ENCODE data around the gene SLIRP. TPM values are rescaled to one million over a fixed set of nuclear protein-coding genes. Genes with fewer than 3 reads are reported as not detected.
"Not testable (repeated sequence)": the region's sequence is repeated elsewhere in the genome, so short reads cannot be mapped to it uniquely, and the experiment has no call there.

SLIRP gene
- total RNA-seq (10 to 100 TPM; 32.2 to 45.8 (median 40.3) TPM), total RNA-seq (13.6 to 86.1 (median 24.8) reads per million in 29 experiments)
- total RNA-seq (2013), result 66.8 TPM

GRCh38 chr14:77707724-77708408 is at the start of gene SLIRP, which contains the start of gene ALKBH1:
TSS of gene SLIRP (plus strand) at chr14:77708103. CDS start at chr14:77708112, 9 bp downstream.
TSS of gene ALKBH1 (minus strand) at chr14:77708023. CDS start at chr14:77708004, 19 bp downstream.
- peaks cover 34 to 46% (median 45%) of the 10 kb centered on the region in 3 donors for H3K4me1 Mint-ChIP-seq
- ATAC-seq (replicated peaks in 1 of 4) (peak; percentile 98 to 99 (median 98)), DNase-seq (peak; percentile 72 to 92 (median 86))
- peaks cover 24% of the 10 kb centered on the region for H3K36me3 Mint-ChIP-seq
- peak within 1 kb of the TSS; percentile 90 to 97 (median 96) for H3K4me3 Mint-ChIP-seq
- peak within 1 kb of the TSS; percentile 19 for H3K27ac ChIP-seq (ENCODE audit: low read length)
- no peaks in the 10 kb centered on the region for H3K9me3 ChIP-seq
- H3K27me3 ChIP-seq (replicated peaks in 1 of 2; ENCODE audit: control insufficient read depth in 2 of 2, extremely low read depth in 1 of 2, insufficient read depth in 2 of 2, low read length in 1 of 2), result no peaks in the 10 kb centered on the region
- H3K9me3 Mint-ChIP-seq, result no peaks in the 10 kb centered on the region
- peaks cover 16 to 29% of the 10 kb centered on the region in 2 experiments for H3K4me1 ChIP-seq (ENCODE audit: control insufficient read depth in 1 of 2, extremely low read depth in 1 of 2, insufficient read depth in 2 of 2, low read length in 2 of 2)
- peak within 1 kb of the TSS; percentile 90 to 95 for H3K27ac Mint-ChIP-seq
- peak within 1 kb of the TSS; percentile 80 to 100 for H3K4me3 ChIP-seq (ENCODE audit: control insufficient read depth in 1 of 2, extremely low read depth in 1 of 2, low read length in 1 of 2)
- H3K36me3 ChIP-seq (ENCODE audit: control insufficient read depth in 2 of 2, extremely low read depth in 1 of 2, insufficient read depth in 1 of 2, low read length in 1 of 2), result peaks cover 8 to 37% of the 10 kb centered on the region in 2 donors
- under 1% methylated on average over 49 of the region's 49 CpGs for WGBS (ENCODE audit: insufficient coverage)
- CTCF ChIA-PET, result interaction anchor here (0.5 to 1.8 kb wide), 4 partner anchors 127 to 249 kb away, joined by 3 to 8 read pairs (median 4); no protein-coding TSS in a partner anchor
- H3K27me3 Mint-ChIP-seq, result no peaks in the 10 kb centered on the region
- POLR2A ChIA-PET, result interaction anchor here (0.5 to 0.6 kb wide), 2 partner anchors 15 to 56 kb away, joined by 3 to 4 read pairs; no protein-coding TSS in a partner anchor

- H3K9me3 ChIP-seq, result no peaks in the 10 kb centered on the region
- Mint-ChIP-seq H3K9me3 (no peaks in the 10 kb centered on the region), H3K27me3 (no peaks in the 10 kb centered on the region), H3K36me3 (no peaks in the 10 kb centered on the region), H3K27ac (no peak overlapping the region), H3K4me1 (peaks cover 0 to 4% (median 0%) of the 10 kb centered on the region in 3 donors), H3K4me3 (no peak overlapping the region)
- no peaks in the 10 kb centered on the region for H3K27me3 ChIP-seq (replicated peaks in 1 of 2; ENCODE audit: control insufficient read depth in 2 of 2, extremely low read depth in 1 of 2, insufficient read depth in 2 of 2, low read length in 1 of 2)
- POLR2A ChIA-PET, result no interaction called here
- no peak overlapping the region for H3K4me3 ChIP-seq (ENCODE audit: control insufficient read depth in 1 of 2, extremely low read depth in 1 of 2, low read length in 1 of 2)
- CTCF ChIA-PET, result interaction anchor here in 1 of 2 donors (0.5 kb wide), 1 partner anchor 58 kb away, joined by 3 read pairs; no protein-coding TSS in a partner anchor
- H3K4me1 ChIP-seq (ENCODE audit: control insufficient read depth in 1 of 2, extremely low read depth in 1 of 2, insufficient read depth in 2 of 2, low read length in 2 of 2), result no peaks in the 10 kb centered on the region
- no peak overlapping the region for H3K27ac ChIP-seq (ENCODE audit: low read length)
- DNase-seq (no peak), ATAC-seq (replicated peaks in 1 of 4) (no peak)
- no peaks in the 10 kb centered on the region for H3K36me3 ChIP-seq (ENCODE audit: control insufficient read depth in 2 of 2, extremely low read depth in 1 of 2, insufficient read depth in 1 of 2, low read length in 1 of 2)
- WGBS (ENCODE audit: insufficient coverage), result 60% methylated on average over 1 of the region's 2 CpGs
Measured at GRCh38 chr14:77659831-77660230, 48.1 kb upstream of the SLIRP start.

- Histone ChIP-seq H3K27ac (ENCODE audit: low read length) (no peak overlapping the region), H3K4me3 (ENCODE audit: control insufficient read depth in 1 of 2, extremely low read depth in 1 of 2, low read length in 1 of 2) (no peak overlapping the region)
Measured at GRCh38 chr14:77660754-77661153, 47.1 kb upstream of the SLIRP start.

GRCh38 chr14:77661562-77661961 is 46.3 kb upstream of the SLIRP start:
- CTCF ChIA-PET; H3K36me3 ChIP-seq (ENCODE audit: control insufficient read depth in 2 of 2, extremely low read depth in 1 of 2, insufficient read depth in 1 of 2, low read length in 1 of 2); H3K27ac ChIP-seq (ENCODE audit: low read length); H3K27me3 ChIP-seq (replicated peaks in 1 of 2; ENCODE audit: control insufficient read depth in 2 of 2, extremely low read depth in 1 of 2, insufficient read depth in 2 of 2, low read length in 1 of 2); POLR2A ChIA-PET; H3K9me3 ChIP-seq; H3K4me1 Mint-ChIP-seq; H3K36me3 Mint-ChIP-seq; H3K27ac Mint-ChIP-seq; ATAC-seq (replicated peaks in 1 of 4); H3K4me3 ChIP-seq (ENCODE audit: control insufficient read depth in 1 of 2, extremely low read depth in 1 of 2, low read length in 1 of 2); H3K27me3 Mint-ChIP-seq; H3K4me3 Mint-ChIP-seq; DNase-seq; H3K4me1 ChIP-seq (ENCODE audit: control insufficient read depth in 1 of 2, extremely low read depth in 1 of 2, insufficient read depth in 2 of 2, low read length in 2 of 2); H3K9me3 Mint-ChIP-seq: not testable (repeated sequence)
- 100% methylated on average over 1 of the region's 9 CpGs for WGBS (ENCODE audit: insufficient coverage)

More at GRCh38 chr14:77660754-77661153, 47.1 kb upstream of the SLIRP start:
- Mint-ChIP-seq H3K27me3 (no peaks in the 10 kb centered on the region), H3K27ac (no peak overlapping the region), H3K4me3 (no peak overlapping the region), H3K4me1 (no peaks in the 10 kb centered on the region), H3K36me3 (no peaks in the 10 kb centered on the region), H3K9me3 (no peaks in the 10 kb centered on the region)
- ChIA-PET CTCF (no interaction called here), POLR2A (interaction anchor here in 1 of 2 donors (0.6 kb wide), 1 partner anchor 81 kb away, joined by 4 read pairs; no protein-coding TSS in a partner anchor)
- WGBS (ENCODE audit: insufficient coverage), result 91% methylated on average over 7 of the region's 7 CpGs
- Histone ChIP-seq H3K4me1 (ENCODE audit: control insufficient read depth in 1 of 2, extremely low read depth in 1 of 2, insufficient read depth in 2 of 2, low read length in 2 of 2) (no peaks in the 10 kb centered on the region), H3K27me3 (replicated peaks in 1 of 2; ENCODE audit: control insufficient read depth in 2 of 2, extremely low read depth in 1 of 2, insufficient read depth in 2 of 2, low read length in 1 of 2) (no peaks in the 10 kb centered on the region), H3K9me3 (no peaks in the 10 kb centered on the region), H3K36me3 (ENCODE audit: control insufficient read depth in 2 of 2, extremely low read depth in 1 of 2, insufficient read depth in 1 of 2, low read length in 1 of 2) (no peaks in the 10 kb centered on the region)
- DNase-seq, result no peak
- ATAC-seq (replicated peaks in 1 of 4), result no peak

- Histone ChIP-seq H3K9me3 (no peaks in the 10 kb centered on the region), H3K4me3 (ENCODE audit: control insufficient read depth in 1 of 2, extremely low read depth in 1 of 2, low read length in 1 of 2) (no peak overlapping the region), H3K4me1 (ENCODE audit: control insufficient read depth in 1 of 2, extremely low read depth in 1 of 2, insufficient read depth in 2 of 2, low read length in 2 of 2) (no peaks in the 10 kb centered on the region), H3K36me3 (ENCODE audit: control insufficient read depth in 2 of 2, extremely low read depth in 1 of 2, insufficient read depth in 1 of 2, low read length in 1 of 2) (no peaks in the 10 kb centered on the region), H3K27me3 (replicated peaks in 1 of 2; ENCODE audit: control insufficient read depth in 2 of 2, extremely low read depth in 1 of 2, insufficient read depth in 2 of 2, low read length in 1 of 2) (no peaks in the 10 kb centered on the region), H3K27ac (ENCODE audit: low read length) (no peak overlapping the region)
- Mint-ChIP-seq H3K27ac (no peak overlapping the region), H3K4me1 (no peaks in the 10 kb centered on the region), H3K9me3 (no peaks in the 10 kb centered on the region), H3K27me3 (no peaks in the 10 kb centered on the region), H3K36me3 (no peaks in the 10 kb centered on the region), H3K4me3 (no peak overlapping the region)
- ATAC-seq (replicated peaks in 1 of 4) (no peak), DNase-seq (no peak)
- ChIA-PET CTCF (interaction anchor here in 1 of 2 donors (0.6 kb wide), 1 partner anchor 112 kb away, joined by 3 read pairs; no protein-coding TSS in a partner anchor), POLR2A (no interaction called here)
- WGBS (ENCODE audit: insufficient coverage), result 80% methylated on average over 5 of the region's 6 CpGs
Measured at GRCh38 chr14:77663293-77663692, 44.6 kb upstream of the SLIRP start.

GRCh38 chr14:77667331-77667730 is 40.6 kb upstream of the SLIRP start:
- H3K27me3 ChIP-seq (replicated peaks in 1 of 2; ENCODE audit: control insufficient read depth in 2 of 2, extremely low read depth in 1 of 2, insufficient read depth in 2 of 2, low read length in 1 of 2), result no peaks in the 10 kb centered on the region

More at GRCh38 chr14:77667331-77667730, 40.6 kb upstream of the SLIRP start:
- ChIA-PET CTCF (interaction anchor here in 1 of 2 donors (1.0 kb wide), 1 partner anchor 9 kb away, joined by 3 read pairs; no protein-coding TSS in a partner anchor), POLR2A (interaction anchor here in 1 of 2 donors (0.7 kb wide), 2 partner anchors 28 to 97 kb away, joined by 4 read pairs; no protein-coding TSS in a partner anchor)
- Histone ChIP-seq H3K36me3 (ENCODE audit: control insufficient read depth in 2 of 2, extremely low read depth in 1 of 2, insufficient read depth in 1 of 2, low read length in 1 of 2) (peaks cover 0 to 2% of the 10 kb centered on the region in 2 donors), H3K4me1 (ENCODE audit: control insufficient read depth in 1 of 2, extremely low read depth in 1 of 2, insufficient read depth in 2 of 2, low read length in 2 of 2) (no peaks in the 10 kb centered on the region), H3K9me3 (no peaks in the 10 kb centered on the region), H3K4me3 (ENCODE audit: control insufficient read depth in 1 of 2, extremely low read depth in 1 of 2, low read length in 1 of 2) (no peak overlapping the region), H3K27ac (ENCODE audit: low read length) (no peak overlapping the region)
- no peak for DNase-seq
- Mint-ChIP-seq H3K4me1 (no peaks in the 10 kb centered on the region), H3K27ac (no peak overlapping the region), H3K9me3 (no peaks in the 10 kb centered on the region), H3K4me3 (no peak overlapping the region), H3K27me3 (no peaks in the 10 kb centered on the region), H3K36me3 (peaks cover 2% of the 10 kb centered on the region)
- ATAC-seq (replicated peaks in 1 of 4), result no peak

Data from T-cell (primary cell).